Skin of body (tissue), 2 donors: Measurements from ENCODE around the gene SLC30A7. TPM values are rescaled to one million over a fixed set of nuclear protein-coding genes. Genes with fewer than 3 reads are reported as not detected.
"Not testable (repeated sequence)": the region's sequence is repeated elsewhere in the genome, so short reads cannot be mapped to it uniquely, and the experiment has no call there.

Source experiments
- DNase-seq: peaks from one replicate; lab custom pipeline; 2025; lab: John Stamatoyannopoulos, UW
- total RNA-seq: library from RNA; depleted of rRNA; stranded (reverse); fragments of >200 nt; gene quantifications from one replicate; pipeline ENCODE4 v1.2.3, GENCODE V29; 2014

The SLC30A7 gene
- total RNA-seq, 1 donor from 2014 or later: 20.0 TPM

DNA sequence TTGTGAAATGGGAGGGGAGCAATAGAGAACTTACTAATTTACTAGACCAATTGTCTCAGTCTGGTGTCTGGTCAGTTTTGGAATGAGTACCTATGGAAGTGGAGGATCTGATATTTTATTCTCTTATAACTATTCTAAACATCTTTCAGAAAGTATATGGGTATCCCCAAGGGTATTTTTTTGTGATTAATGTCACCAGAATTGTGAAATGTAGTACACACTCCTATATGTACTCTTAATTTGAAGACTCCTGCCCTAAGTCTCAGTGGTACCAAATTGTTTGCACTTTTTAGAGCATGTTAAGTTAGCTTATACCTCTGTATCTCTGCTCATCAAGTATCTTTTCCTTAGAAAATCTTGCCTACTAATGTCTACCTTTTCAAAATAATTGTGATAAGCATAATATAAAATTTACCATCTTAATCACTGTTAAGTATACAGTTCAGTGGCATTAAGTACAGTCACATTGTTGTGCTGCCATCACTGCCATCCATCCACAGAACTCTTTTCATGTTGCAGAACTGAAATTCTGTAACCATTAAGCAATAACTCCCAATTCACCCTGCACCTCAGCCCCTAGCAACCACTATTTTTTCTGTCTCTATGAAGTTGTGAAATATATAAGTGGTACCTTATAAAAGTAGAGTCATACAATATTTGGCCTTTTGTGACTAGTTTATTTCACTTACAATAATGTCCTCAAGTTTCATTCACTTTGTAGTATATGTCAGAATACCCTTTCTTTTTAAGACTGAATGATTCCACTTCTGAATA is 40.5 kb downstream of the SLC30A7 start:
- no peak for DNase-seq

DNA sequence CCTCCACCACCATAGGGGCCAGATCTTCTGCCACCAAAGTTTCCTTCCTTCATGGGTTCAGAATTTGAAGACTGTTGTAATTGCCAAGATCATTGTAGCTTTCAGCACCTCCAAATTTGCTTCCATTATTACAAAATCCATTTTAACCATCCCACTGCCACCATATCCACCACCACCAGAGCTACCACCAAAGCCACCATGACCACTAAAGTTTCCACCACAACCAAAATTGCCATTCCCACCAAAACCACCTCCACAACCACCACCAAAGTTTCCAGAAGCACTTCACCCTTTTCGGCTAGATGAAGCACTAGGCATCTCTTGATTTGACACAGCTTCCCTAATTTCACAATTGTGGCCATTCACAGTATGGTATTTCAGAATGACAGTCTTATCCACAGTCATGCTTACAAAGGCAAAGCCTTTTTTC is 45.2 kb downstream of the SLC30A7 start:
- no peak for DNase-seq

DNA sequence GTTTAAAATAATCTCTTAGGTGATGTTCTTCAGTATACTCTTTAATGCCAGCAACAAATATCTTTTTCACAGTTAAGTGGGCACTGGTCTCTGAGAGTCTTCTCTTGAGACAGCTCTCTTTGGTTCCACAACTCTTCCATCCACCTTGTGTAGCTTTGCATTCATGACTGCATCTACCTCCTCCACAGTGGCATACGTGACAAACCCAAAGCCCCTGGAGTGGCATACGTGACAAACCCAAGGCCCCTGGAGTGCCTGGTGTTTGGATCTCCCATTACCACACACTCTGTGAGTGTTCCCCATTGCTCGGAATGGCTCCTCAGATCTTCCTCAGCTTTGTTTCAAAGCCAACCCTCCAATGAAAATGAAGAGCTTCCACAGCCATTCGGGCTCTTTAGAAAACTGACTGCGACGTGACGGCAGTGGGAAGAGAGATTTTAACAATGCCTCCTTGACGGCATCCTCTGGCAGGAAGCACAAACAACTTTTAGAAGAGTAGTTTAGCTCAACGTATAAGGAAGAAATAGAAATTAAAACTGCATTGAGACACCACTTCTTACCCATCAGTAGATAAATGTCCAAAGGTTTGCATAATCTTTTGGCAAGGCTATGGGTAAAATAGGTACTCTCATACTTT is 45.8 kb downstream of the SLC30A7 start:
- DNase-seq: no peak

DNA sequence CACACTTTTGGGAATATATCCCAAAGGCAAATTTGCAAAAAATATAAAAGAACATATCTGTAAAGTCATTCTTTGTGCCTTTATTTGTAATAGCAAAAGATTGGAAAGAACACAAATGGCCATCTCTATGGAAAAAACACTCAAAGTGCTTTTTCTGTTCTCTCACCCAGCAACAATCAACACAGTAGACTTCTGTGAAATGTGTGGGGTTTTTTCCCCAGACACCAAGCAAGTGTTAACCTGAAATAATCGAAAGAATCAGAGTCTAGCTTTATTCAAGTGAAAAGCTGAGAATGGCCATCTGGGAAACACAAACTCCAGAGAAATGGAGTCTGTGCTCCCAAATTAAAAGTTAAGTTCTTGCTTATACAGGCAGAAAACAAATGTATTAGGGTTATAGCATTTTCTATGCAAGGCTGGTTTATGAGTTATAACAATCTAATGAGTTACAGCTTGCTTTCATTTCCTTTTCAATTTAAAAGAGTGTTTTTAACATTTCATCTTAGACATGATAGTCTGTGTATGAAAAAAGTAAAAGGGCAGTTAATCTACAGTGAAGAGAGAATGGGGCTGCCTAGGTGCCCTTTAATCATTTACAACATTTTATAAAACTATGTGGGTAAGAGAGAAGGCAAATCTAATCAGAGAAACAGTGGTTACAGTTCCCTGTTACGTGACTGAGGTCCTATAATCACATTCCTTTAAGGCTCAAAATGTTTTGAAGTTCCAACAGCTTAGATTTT is 46.6 kb downstream of the SLC30A7 start:
- DNase-seq: no peak

DNA sequence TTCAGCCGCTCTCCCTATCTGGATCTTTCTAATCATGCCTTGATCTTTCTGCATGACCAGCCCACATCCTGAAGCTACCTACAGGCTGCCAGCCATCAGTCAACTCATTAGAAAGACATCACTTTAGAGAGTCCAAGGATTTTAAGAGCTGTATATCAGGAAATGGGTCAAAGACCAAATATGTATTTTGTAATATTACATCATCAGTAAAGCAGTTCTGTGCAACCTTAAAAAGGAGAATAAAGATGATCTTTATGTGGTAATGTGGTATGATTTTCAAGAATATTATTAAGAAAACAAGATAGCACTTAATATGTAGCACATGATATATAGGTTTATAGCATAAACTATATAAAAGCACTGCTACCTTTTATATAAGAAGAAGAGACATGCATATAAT is 47.6 kb downstream of the SLC30A7 start:
- no peak for DNase-seq

DNA sequence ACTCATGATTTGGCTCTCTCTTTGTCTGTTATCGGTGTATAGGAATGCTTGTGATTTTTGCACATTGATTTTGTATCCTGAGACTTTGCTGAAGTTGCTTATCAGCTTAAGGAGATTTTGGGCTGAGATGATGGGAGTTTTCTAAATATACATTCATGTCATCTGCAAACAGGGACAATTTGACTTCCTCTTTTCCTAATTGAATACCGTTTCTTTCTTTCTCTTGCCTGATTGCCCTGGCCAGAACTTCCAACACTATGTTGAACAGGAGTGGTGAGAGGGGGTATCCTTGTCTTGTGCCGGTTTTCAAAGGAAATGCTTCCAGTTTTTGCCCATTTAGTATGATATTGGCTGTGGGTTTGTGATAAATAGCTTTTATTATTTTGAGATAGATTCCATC is 50.2 kb downstream of the SLC30A7 start:
- not testable (repeated sequence) for DNase-seq

DNA sequence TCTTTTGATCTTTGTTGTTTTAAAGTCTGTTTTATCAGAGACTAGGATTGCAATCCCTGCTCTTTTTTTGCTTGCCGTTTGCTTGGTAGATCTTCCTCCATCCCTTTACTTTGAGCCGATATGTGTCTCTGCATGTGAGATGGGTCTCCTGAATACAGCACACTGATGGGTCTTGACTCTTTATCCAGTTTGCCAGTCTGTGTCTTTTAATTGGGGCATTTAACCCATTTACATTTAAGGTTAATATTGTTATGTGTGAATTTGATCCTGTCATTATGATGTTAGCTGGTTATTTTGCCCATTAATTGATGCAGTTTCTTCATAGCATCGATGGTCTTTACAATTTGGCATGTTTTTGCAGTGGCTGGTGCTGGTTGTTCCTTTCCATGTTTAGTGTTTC is 51.9 kb downstream of the SLC30A7 start:
- not testable (repeated sequence) for DNase-seq

DNA sequence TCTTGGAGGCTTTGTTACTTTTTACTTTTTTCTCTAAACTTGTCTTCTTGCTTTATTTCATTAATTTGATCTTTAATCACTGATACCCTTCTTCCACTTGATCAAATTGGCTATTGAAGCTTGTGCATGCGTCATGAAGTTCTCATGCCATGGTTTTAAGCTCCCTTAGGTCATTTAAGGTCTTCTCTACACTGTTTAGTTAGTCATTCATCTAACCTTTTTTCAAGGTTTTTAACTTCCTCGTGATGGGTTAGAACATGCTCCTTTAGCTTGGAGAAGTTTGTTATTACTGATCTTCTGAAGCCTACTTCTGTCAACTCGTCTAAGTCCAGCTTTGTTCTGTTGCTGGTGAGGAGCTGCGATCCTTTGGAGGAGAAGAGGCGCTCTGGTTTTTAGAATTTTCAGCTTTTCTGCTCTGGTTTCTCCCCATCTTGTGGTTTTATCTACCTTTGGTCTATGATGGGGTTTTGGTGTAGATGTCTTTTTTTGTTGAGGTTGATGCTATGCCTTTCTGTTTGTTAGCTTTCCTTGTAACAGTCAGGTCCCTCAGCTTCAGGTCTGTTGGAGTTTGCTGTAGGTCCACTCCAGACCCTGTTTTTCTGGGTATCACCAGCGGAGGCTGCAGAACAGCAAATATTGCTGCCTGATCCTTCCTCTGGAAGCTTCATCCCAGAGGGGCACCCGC is 53.0 kb downstream of the SLC30A7 start:
- DNase-seq: not testable (repeated sequence)

DNA sequence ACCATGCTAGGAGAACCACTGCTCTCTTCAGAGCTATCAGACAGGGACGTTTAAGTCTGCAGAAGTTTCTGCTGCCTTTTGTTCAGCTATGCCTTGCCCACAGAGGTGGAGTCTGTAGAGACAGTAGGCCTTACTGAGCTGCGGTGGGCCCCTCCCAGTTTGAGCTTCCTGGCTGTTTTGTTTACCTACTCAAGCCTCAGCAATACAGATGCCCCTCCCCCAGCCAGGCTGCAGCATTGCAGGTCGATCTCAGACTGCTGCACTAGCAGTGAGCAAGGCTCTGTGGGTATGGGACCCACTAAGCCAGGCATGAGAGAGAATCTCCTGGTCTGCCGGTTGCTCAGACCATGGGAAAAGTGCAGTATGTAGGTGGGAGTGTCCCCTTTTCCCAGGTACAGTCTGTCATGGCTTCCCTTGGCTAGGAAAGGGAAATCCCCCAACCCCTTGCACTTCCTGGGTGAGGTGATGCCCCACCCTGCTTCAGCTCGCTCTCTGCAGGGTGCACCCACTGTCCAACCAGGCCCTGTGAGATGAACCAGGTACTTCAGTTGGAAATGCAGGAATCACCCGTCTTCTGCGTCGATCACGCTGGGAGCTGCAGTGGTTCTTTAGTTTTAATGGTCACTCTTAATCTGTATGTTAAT is 53.7 kb downstream of the SLC30A7 start:
- not testable (repeated sequence) for DNase-seq

DNA sequence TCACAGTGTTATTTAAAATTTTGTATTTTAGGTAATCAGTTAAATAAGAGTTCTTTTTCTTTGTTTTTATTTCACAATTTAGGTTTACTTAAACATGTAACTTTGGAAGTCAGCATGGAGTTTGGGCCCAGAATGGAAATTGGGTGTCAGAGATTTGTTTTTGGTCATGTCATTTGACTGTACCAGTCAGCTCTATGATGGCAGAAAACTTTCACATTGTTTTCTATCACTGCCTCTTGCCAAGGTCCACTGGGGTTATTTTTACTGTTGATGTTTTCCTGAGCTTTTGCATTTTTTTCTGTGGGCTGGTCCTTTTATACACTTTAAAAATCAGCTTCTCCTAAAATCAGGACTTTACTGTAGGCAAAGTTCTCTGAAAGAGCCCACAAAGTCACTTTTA is 54.4 kb downstream of the SLC30A7 start:
- DNase-seq: no peak

DNA sequence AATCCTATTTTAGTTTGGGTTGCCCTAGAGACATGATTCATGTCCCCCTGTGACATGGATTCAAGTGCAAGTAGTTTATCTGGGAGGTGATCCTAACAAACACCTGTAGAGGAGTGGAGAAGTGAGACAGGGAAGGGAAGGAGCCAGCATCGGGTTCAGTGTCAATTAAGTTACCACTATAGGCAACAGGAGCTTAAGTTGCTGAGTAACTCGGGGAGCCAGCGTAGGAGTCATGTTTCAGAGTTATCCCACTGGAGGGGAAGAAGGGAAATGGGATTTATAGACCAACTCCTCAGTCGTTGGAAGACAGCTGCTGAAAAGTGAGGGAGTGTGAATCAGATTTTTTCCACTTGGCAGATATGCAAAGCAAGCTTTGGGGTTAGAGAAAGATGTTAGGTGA is 54.9 kb downstream of the SLC30A7 start:
- DNase-seq: no peak

DNA sequence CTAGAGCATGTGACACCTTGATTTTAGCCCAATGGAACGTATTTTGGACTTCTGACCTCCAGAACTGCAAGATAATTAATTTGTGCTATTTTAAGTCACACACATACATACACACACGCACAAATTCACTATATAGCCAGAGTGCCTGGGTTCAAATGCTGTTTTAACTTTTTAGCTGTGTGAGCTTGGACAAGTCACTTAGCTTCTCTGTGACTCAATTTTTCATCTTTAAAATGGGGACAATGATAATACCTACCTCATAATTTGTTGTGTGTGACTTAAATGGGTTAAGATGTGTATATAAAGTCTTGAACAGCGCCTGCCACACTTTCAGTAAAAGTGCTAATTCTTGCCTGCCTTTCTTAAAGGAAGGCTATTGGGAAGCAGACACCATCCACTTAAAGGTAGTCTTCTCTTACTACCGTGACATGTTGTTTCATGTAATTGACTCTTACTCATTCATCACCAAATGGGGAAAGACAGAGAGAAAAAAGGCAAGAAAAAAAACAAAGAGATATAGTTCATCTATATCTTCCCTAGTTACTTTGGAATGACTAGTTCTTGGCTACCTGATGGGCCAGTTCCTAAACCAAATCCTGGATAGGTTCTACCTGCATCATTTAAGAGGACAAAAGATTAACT is 56.3 kb downstream of the SLC30A7 start:
- no peak for DNase-seq

DNA sequence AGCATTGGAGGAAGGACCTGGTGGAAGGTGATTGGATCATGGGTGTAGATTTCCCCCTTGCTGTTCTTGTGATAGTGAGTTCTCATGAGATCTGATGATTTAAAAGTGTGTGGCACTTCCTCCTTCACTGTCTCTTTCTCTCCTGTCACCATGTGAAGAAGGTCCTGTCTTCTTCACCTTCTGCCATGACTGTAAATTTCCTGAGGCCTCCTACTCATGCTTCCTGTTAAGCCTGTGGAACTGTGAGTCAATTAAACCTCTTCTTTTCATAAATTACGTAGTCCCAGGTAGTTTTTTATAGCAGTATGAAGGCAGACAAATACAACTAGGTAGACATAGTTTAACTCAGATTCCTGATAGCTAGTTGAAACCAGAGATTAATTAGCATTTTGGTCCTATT is 57.1 kb downstream of the SLC30A7 start:
- not testable (repeated sequence) for DNase-seq

DNA sequence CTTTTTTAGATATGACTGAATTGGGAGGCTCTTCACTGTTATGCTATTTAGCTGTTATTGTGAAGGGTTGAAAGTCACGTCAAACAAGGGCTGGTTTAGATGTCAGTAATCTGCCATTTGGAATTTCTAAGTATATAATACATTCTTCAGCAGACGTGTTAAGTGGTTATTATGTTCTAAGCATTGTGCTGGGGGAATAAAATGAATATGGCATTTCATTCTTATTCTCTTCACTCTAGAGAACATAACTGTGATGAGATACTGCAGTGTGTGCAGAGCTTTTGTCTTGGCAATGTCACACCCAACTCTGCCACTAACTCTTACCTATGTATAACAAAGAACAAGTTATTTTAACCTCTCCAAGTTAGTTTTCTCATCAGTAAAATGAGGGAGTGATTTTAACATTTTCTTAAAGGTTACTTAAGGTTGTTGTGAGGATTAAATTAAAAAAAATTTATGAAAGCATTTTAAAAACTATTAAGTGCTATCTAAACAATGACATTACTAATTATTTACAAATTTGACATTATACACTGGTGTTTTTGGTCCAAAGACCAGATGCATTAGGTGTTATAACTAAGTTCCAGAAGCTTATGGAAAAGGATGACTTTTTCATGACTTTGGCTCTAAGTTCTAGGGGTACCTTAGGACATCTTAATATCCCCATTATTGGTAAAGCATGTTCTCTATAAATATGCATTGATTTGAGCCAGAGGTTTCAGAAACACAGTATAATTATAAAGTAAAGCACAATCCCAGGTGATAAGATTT is 58.3 kb downstream of the SLC30A7 start:
- DNase-seq: no peak

DNA sequence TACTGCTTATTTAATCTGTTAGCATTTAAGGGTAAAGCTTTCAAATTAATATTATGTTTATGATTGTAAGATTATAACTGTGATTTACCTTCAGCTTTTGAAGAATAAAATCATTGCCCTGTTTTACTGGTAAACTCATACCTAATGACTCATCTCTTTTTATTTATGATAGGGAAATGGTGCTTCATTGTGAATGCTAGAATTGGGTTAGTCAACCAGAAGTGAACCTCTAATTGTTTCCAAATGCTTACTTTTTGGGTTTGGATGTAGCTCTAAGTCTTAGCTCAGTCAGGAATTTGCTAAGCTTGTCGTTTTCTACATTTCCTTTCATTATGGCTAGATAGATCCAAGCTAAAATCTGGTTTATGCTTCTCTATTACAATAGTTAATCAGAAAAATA is 59.4 kb downstream of the SLC30A7 start:
- peak; percentile 86 for DNase-seq

DNA sequence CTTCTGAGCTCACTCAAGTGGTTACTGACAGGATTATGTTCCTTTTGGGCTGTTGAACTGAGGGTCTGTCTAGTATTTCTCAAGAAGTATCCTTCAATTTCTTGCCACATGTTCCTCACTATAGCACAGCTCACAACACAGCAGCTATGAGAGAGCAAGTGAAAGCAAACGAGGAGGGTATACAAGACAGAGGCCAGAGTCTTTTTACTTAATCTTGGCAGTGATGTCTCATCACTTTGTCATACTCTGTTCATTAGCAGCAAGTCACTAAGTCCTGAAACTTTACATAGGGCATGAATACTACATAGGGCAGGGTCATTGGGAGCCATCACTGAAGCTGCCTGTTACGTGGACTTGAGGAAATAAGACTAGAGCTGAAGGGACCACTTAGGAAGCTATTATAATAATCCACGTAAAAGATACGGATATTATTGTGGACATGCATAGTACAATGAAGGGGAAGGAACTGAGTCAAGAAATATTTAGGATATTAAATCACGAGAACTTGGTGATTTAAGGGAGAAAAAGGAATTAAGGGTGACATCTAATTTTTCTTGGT is 63.7 kb downstream of the SLC30A7 start:
- no peak for DNase-seq

DNA sequence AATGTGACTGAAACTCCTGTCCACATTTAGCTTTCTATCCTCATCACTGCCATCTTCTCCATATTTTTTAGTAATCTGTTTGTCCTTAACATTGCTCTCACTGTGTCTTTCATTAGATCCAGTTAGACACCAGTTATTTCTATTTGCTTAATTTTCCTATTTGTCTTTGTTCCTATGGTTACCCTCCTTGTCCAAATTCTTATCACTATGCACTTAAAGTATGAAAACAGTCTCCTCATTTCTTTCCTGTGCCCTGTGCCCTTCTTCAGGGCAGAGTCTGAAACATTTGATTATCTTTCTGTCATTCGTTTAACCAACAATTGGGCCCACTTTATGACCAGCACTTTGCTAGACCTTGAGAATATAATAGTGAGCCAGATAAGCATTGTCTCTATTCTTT is 64.2 kb downstream of the SLC30A7 start:
- DNase-seq: no peak

DNA sequence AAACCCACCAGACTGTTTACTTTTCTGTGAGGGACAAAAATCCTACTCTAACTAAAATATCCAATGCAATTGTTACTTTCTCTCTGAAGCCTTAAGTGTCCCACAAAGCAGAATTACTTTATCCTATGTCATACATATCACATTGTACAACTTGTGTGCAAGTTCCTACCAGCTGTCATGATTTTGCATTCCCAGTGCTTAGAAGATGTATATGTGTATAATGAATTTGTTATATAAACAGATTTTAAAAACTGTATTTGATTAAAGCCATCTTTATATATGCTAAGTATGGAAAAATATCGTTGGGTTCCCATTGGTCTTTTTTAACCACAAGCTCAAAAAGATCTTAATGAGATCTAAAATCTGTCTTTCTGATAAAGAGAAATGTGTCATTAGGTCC is 72.7 kb downstream of the SLC30A7 start:
- no peak for DNase-seq

DNA sequence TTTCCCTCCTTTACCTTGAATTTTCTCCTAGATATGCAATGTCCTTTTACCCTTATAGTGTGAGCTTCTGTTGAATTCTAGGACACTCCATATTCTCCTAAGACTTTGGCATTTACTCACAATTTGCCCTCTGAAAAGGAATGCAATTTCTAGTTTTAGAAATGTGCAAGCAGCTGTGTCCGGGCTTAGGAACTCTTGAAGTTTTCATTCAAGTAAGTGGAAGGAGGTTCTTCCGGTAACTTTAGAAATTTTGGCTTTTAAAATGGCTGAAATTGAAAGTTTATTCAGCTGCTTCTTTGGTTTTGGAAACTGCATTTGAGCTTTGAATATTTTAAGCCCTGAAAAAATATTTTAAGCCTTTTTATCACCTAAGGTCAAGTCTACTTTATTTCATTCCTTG is 73.4 kb downstream of the SLC30A7 start:
- no peak for DNase-seq

DNA sequence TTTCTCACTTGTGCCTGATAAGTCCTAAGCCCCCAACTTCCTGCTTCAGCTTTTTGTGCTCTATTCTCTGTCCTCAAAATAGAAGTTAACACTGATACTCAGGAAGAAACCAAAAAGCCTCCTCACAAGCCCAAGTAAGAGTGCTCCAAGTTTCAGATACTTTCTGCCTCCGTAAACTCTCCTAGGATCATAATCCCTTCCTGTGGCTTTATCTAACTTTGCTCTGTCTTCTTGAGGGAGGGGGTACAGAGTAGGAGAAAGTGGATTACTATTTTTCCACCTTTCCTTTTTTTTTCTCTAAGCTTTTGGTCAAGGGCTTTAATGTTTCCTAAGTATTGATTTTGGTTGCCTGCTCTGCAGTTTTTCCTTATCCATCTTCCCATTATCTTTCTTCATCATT is 75.1 kb downstream of the SLC30A7 start:
- no peak for DNase-seq
